NCI-H2107 treated with DMSO at 0.1 percent for 48 hours (cell line): ENCODE measurements around the gene PLCXD1.
"Not testable (repeated sequence)": the region's sequence is repeated elsewhere in the genome, so short reads cannot be mapped to it uniquely, and the experiment has no call there.

Source experiments
- DNase-seq: peaks from one replicate; lab custom pipeline; 2025; ENCODE audit not compliant: unreplicated experiment; lab: John Stamatoyannopoulos, UW

PLCXD1 gene

DNA sequence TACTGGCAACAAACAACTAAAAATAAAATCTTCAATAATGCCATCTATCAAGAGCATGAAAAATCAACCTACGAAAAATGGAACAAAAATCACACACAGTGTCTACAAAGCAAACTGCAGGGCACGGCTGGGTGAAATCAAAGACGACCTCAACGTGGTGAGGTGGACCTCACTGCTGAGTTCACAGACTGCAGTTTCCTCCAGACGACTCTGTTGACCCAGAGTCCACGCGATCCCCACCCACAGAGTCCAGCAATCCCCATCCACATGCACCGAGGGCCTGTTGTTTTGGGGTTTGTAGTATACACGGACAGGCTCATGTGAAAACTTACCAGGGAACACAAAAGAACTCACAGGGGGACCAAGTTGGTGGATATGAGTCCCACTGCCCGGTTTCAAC is 68.5 kb downstream of the PLCXD1 start:
- no peak for DNase-seq

GRCh38 chrX:350148-350533 is 69.0 kb downstream of the PLCXD1 start:
- no peak for DNase-seq

GRCh38 chrX:350534-351323 is 69.5 kb downstream of the PLCXD1 start:
- no peak for DNase-seq

- not testable (repeated sequence) for DNase-seq
These were observed 70.1 kb downstream of the PLCXD1 start for GRCh38 chrX:351324-351641.

- DNase-seq, result no peak
These were observed 70.6 kb downstream of the PLCXD1 start for GRCh38 chrX:351736-352135.

DNA sequence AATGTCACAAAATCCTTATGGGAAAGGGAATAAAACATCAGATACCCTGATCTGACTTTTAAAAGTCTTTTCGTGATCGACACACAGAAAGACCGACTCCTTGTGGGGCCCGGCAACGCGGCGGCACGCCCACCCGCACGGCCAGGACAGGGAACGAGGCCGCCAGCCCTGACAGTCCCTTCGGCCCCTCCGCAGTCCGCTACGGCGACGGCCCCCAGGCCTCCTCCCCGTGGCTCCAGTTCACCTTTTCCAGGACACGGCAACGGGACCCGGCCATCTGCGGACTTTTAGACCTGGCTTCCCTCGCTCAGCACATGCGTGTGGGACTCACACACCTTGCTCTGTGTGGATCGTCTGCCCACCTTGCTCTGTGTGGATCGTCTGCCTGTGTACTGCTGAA is 71.0 kb downstream of the PLCXD1 start:
- no peak for DNase-seq

- no peak for DNase-seq
These were observed 71.6 kb downstream of the PLCXD1 start for GRCh38 chrX:352582-353314.
